ENCODE data around the gene CD300LB. TPM values are rescaled to one million over a fixed set of nuclear protein-coding genes. Genes with fewer than 3 reads are reported as not detected.

Gene CD300LB
- total RNA-seq, 1 donor from 2014 or later = not detected

- intact Hi-C loops (cut with micrococcal nuclease) = no loop called here
- no peak for DNase-seq
- H3K27ac ChIP-seq (replicated peaks) = no peak overlapping the region
These were observed 15.3 kb upstream of the CD300LB start for GRCh38 chr17:74546586-74546985.

GRCh38 chr17:74545843-74546230, 14.6 kb upstream of the CD300LB start, which contains the start of gene CD300C:
Gene CD300C, minus strand, starts transcription at chr17:74546115. Its CDS starts 333 bp downstream, at chr17:74545782.
- H3K4me1 ChIP-seq = no peaks in the 10 kb centered on the region
- H3K27ac ChIP-seq (replicated peaks) = peak within 1 kb of the TSS; percentile 27
- H3K27me3 ChIP-seq (ENCODE audit: low read depth) = peaks cover 61% of the 10 kb centered on the region
- intact Hi-C loops (cut with micrococcal nuclease) = no loop called here
- H3K36me3 ChIP-seq = no peaks in the 10 kb centered on the region
- peak; percentile 30 for DNase-seq
- H3K9me3 ChIP-seq (replicated peaks) = no peaks in the 10 kb centered on the region
- peak within 1 kb of the TSS; percentile 17 for H3K4me3 ChIP-seq
- no peak for TF ChIP-seq CTCF (IDR thresholded peaks at IDR 0.05; ENCODE audit: borderline replicate concordance)

More at GRCh38 chr17:74546586-74546985, 15.3 kb upstream of the CD300LB start:
- TF ChIP-seq CTCF (IDR thresholded peaks at IDR 0.05; ENCODE audit: borderline replicate concordance) = no peak
- H3K27me3 ChIP-seq (ENCODE audit: low read depth) = peaks cover 67% of the 10 kb centered on the region
- no peaks in the 10 kb centered on the region for H3K4me1 ChIP-seq
- H3K36me3 ChIP-seq = no peaks in the 10 kb centered on the region
- H3K4me3 ChIP-seq = no peak overlapping the region
- H3K9me3 ChIP-seq (replicated peaks) = no peaks in the 10 kb centered on the region

- Histone ChIP-seq H3K27ac (replicated peaks) (peak overlapping the region; percentile 27), H3K4me1 (no peaks in the 10 kb centered on the region), H3K36me3 (no peaks in the 10 kb centered on the region), H3K9me3 (replicated peaks) (no peaks in the 10 kb centered on the region), H3K4me3 (peak overlapping the region; percentile 17), H3K27me3 (ENCODE audit: low read depth) (peaks cover 55% of the 10 kb centered on the region)
- DNase-seq = no peak
- intact Hi-C loops (cut with micrococcal nuclease) = no loop called here
- no peak for TF ChIP-seq CTCF (IDR thresholded peaks at IDR 0.05; ENCODE audit: borderline replicate concordance)
These were observed 13.9 kb upstream of the CD300LB start for GRCh38 chr17:74544991-74545842.

- TF ChIP-seq CTCF (IDR thresholded peaks at IDR 0.05; ENCODE audit: borderline replicate concordance) = no peak
- H3K4me1 ChIP-seq = no peaks in the 10 kb centered on the region
- no peaks in the 10 kb centered on the region for H3K36me3 ChIP-seq
- peaks cover 54% of the 10 kb centered on the region for H3K27me3 ChIP-seq (ENCODE audit: low read depth)
- intact Hi-C loops (cut with micrococcal nuclease) = no loop called here
- no peak for DNase-seq
- H3K27ac ChIP-seq (replicated peaks) = no peak overlapping the region
- H3K4me3 ChIP-seq = no peak overlapping the region
- no peaks in the 10 kb centered on the region for H3K9me3 ChIP-seq (replicated peaks)
These were observed 12.9 kb upstream of the CD300LB start for GRCh38 chr17:74543891-74544760.

GRCh38 chr17:74543406-74543805, 12.1 kb upstream of the CD300LB start:
- Histone ChIP-seq H3K4me3 (no peak overlapping the region), H3K27me3 (ENCODE audit: low read depth) (peaks cover 54% of the 10 kb centered on the region), H3K27ac (replicated peaks) (no peak overlapping the region), H3K36me3 (no peaks in the 10 kb centered on the region), H3K9me3 (replicated peaks) (no peaks in the 10 kb centered on the region), H3K4me1 (no peaks in the 10 kb centered on the region)
- DNase-seq = no peak
- intact Hi-C loops (cut with micrococcal nuclease) = no loop called here
- TF ChIP-seq CTCF (IDR thresholded peaks at IDR 0.05; ENCODE audit: borderline replicate concordance) = no peak

All from left ventricle myocardium inferior (tissue), 1 donor.